ENCODE measurements around the gene PTPRN2.

The PTPRN2 gene

GRCh38 chr7:158018098-158018762, 569.4 kb downstream of the PTPRN2 start:
- TF ChIP-seq CTCF (IDR thresholded peaks at IDR 0.05; ENCODE audit: extremely low read depth, insufficient read depth, missing control alignments) = no peak
- in situ Hi-C loops (cut with MboI; ENCODE audit: low pct_unique_long_range_greater_than_20kb, low sequenced_read_pairs, unreplicated experiment) = no loop called here
- no peak for DNase-seq (ENCODE audit: low spot score)

GRCh38 chr7:158017111-158018097, 570.2 kb downstream of the PTPRN2 start:
- in situ Hi-C loops (cut with MboI; ENCODE audit: low pct_unique_long_range_greater_than_20kb, low sequenced_read_pairs, unreplicated experiment) = no loop called here
- TF ChIP-seq CTCF (IDR thresholded peaks at IDR 0.05; ENCODE audit: extremely low read depth, insufficient read depth, missing control alignments) = no peak
- no peak for DNase-seq (ENCODE audit: low spot score)

GRCh38 chr7:158016180-158017097, 571.2 kb downstream of the PTPRN2 start:
- TF ChIP-seq CTCF (IDR thresholded peaks at IDR 0.05; ENCODE audit: extremely low read depth, insufficient read depth, missing control alignments) = no peak
- no peak for DNase-seq (ENCODE audit: low spot score)
- in situ Hi-C loops (cut with MboI; ENCODE audit: low pct_unique_long_range_greater_than_20kb, low sequenced_read_pairs, unreplicated experiment) = no loop called here

- DNase-seq (ENCODE audit: low spot score) = no peak
- in situ Hi-C loops (cut with MboI; ENCODE audit: low pct_unique_long_range_greater_than_20kb, low sequenced_read_pairs, unreplicated experiment) = no loop called here
- no peak for TF ChIP-seq CTCF (IDR thresholded peaks at IDR 0.05; ENCODE audit: extremely low read depth, insufficient read depth, missing control alignments)
These were observed 572.0 kb downstream of the PTPRN2 start for GRCh38 chr7:158015403-158016179.

- in situ Hi-C loops (cut with MboI; ENCODE audit: low pct_unique_long_range_greater_than_20kb, low sequenced_read_pairs, unreplicated experiment) = no loop called here
- DNase-seq (ENCODE audit: low spot score) = no peak
- no peak for TF ChIP-seq CTCF (IDR thresholded peaks at IDR 0.05; ENCODE audit: extremely low read depth, insufficient read depth, missing control alignments)
These were observed 572.6 kb downstream of the PTPRN2 start for GRCh38 chr7:158014976-158015375.
